Spleen (tissue), 11 donors: ENCODE results near the gene PPIG. TPM values are rescaled to one million over a fixed set of nuclear protein-coding genes. Genes with fewer than 3 reads are reported as not detected.

Experiments
- DNase-seq: peaks from one replicate; pipeline ENCODE4 v3.0.0-alpha.2; 2020
- H3K27ac ChIP-seq, 8 donors: fragments of 200-600 bp; sonication (generic) in 7 of 8; 1 replicate in 4 of 8; 2 replicates in 4 of 8; pipeline versions ENCODE4 v1.5.0 to v1.8.0; 2016 to 2021; ENCODE audit warnings: inconsistent platforms in 4 of 8, mild to moderate bottlenecking in 4 of 8, moderate library complexity in 1 of 8
- H3K27me3 ChIP-seq, 7 donors: fragments of 200-600 bp; sonication (generic) in 6 of 7; replicated peaks in 1 of 7; 1 replicate in 4 of 7; 2 replicates in 3 of 7; pipeline versions ENCODE4 v1.5.0 to v1.8.0; 2016 to 2021; ENCODE audit warnings: inconsistent platforms in 3 of 7, mild to moderate bottlenecking in 1 of 7
- H3K36me3 ChIP-seq, 6 donors: fragments of 200-600 bp; sonication (generic) in 5 of 6; 1 replicate in 4 of 6; 2 replicates in 2 of 6; pipeline versions ENCODE4 v1.5.0 to v1.8.0; 2016 to 2021; ENCODE audit warnings: inconsistent platforms in 2 of 6
- H3K4me1 ChIP-seq, 6 donors: fragments of 200-600 bp; sonication (generic) in 5 of 6; 1 replicate in 3 of 6; 2 replicates in 3 of 6; pipeline versions ENCODE4 v1.5.0 to v1.8.0; 2016 to 2021; ENCODE audit warnings: inconsistent platforms in 3 of 6
- H3K4me3 ChIP-seq, 8 donors: fragments of 200-600 bp; sonication (generic) in 7 of 8; 1 replicate in 4 of 8; 2 replicates in 4 of 8; pipeline versions ENCODE4 v1.5.0 to v1.8.0; 2016 to 2021; ENCODE audit warnings: inconsistent platforms in 4 of 8, mild to moderate bottlenecking in 4 of 8, moderate library complexity in 2 of 8
- H3K9me3 ChIP-seq, 8 donors: fragments of 200-600 bp; sonication (generic) in 7 of 8; 1 replicate in 4 of 8; 2 replicates in 4 of 8; pipeline versions ENCODE4 v1.5.0 to v1.8.0; 2016 to 2021; ENCODE audit warnings: inconsistent platforms in 4 of 8
- CTCF ChIP-seq, 11 experiments: fragments of 200-600 bp in 7 of 11; fragments of 450-650 bp in 4 of 11; sonication (generic) in 4 of 11; IDR thresholded peaks in 8 of 11; conservative IDR thresholded peaks in 3 of 11; 1 replicate in 7 of 11; 2 replicates in 4 of 11; pipeline versions ENCODE4 v1.4.0 to v1.8.0; 2016 to 2021; ENCODE audit warnings: antibody characterized with exemption in 11 of 11, inconsistent platforms in 4 of 11, mild to moderate bottlenecking in 1 of 11
- POLR2A ChIP-seq, 3 donors: fragments of 450-650 bp; IDR thresholded peaks; one replicate each; pipeline ENCODE4 v1.5.1; 2017; ENCODE audit warnings: antibody characterized with exemption in 3 of 3, mild to moderate bottlenecking in 1 of 3
- POLR2AphosphoS5 ChIP-seq, 3 donors: sonication (generic); formaldehyde crosslinking; IDR thresholded peaks; one replicate each; pipeline ENCODE4 v1.5.1; 2017; ENCODE audit warnings: antibody characterized with exemption in 3 of 3
- WGBS, 5 donors: extraction: QIAGEN DNeasy Blood & Tissue Kit in 3 of 5; methylation state at CpG; one replicate each; pipeline versions ENCODE4 v1.1.5 to v1.1.7; 2013 to 2018; 5-methylcytosine and 5-hydroxymethylcytosine counted together
- intact Hi-C: fragments of 100-400 bp; cut with DNase I; formaldehyde crosslinking; loops from one replicate; pipeline ENCODE4 v1.15.0; 2023; ENCODE audit warnings: low total_unique reads
- polyA plus RNA-seq, 3 donors: library from polyadenylated mRNA; stranded (reverse); fragments of 200-250 nt; gene quantifications; one replicate each; pipeline ENCODE4 v1.2.1, GENCODE V29; 2013
- total RNA-seq, 7 donors: library from RNA; depleted of rRNA in 3 of 7; stranded (reverse); fragments of >200 nt in 3 of 7; fragmentation: NEBNext Ultra II Directional in 4 of 7; extraction: Animal tissue kit (Norgen Biotek cat#: 25700) in 4 of 7; gene quantifications; one replicate each; pipeline versions ENCODE4 v1.1.0 to v1.2.1, GENCODE V29; 2016 to 2021
- donor health status: healthy with polysubstance abuse.
- donor health status: DM: no; HTN: no; CAD: no; lungs with moderate emphysema.
- donor health status: DM: no; HTN: no; CAD: no.
- donor health status: Bipolar disorder and iron deficiency.
- donor health status: healthy.
- donor health status: DM: no; HTN: no; CAD: no.
- donor health status: DM: yes; HTN: yes; CAD: no.

PPIG gene
- total and polyA plus RNA-seq, 10 donors: 32.5 to 72.7 (median 53.8) TPM

GRCh38 chr2:169658877-169659276 is 74.7 kb downstream of the PPIG start:
- intact Hi-C loops: no loop called here
- no peak for TF ChIP-seq CTCF (IDR thresholded peaks at IDR 0.05 in 8 of 11, conservative IDR thresholded peaks at IDR 0.05 in 3 of 11)
- no peak for TF ChIP-seq POLR2AphosphoS5 (IDR thresholded peaks at IDR 0.05)
- no peak for TF ChIP-seq POLR2A (IDR thresholded peaks at IDR 0.05)
- H3K27me3 ChIP-seq: peaks cover 0 to under 1% (median 0%) of the 10 kb centered on the region in 7 donors

GRCh38 chr2:169659320-169659719 is 75.2 kb downstream of the PPIG start:
- Histone ChIP-seq H3K36me3 (no peaks in the 10 kb centered on the region), H3K27me3 (no peaks in the 10 kb centered on the region), H3K27ac (no peak overlapping the region), H3K9me3 (no peaks in the 10 kb centered on the region), H3K4me1 (peaks cover 0 to 7% (median 0%) of the 10 kb centered on the region in 6 donors), H3K4me3 (no peak overlapping the region)
- TF ChIP-seq POLR2AphosphoS5 (IDR thresholded peaks at IDR 0.05): no peak
- TF ChIP-seq POLR2A (IDR thresholded peaks at IDR 0.05): no peak
- TF ChIP-seq CTCF (IDR thresholded peaks at IDR 0.05 in 8 of 11, conservative IDR thresholded peaks at IDR 0.05 in 3 of 11): no peak
- no peak for DNase-seq
- intact Hi-C loops: no loop called here
- 21 to 48% (median 32%) methylated on average over 1 of the region's 1 CpG for WGBS, 5 donors

More at GRCh38 chr2:169658877-169659276, 74.7 kb downstream of the PPIG start:
- no peak for DNase-seq
- no peaks in the 10 kb centered on the region for H3K9me3 ChIP-seq
- no peaks in the 10 kb centered on the region for H3K36me3 ChIP-seq
- no peak overlapping the region for H3K4me3 ChIP-seq
- H3K4me1 ChIP-seq: peaks cover 0 to 7% (median 0%) of the 10 kb centered on the region in 6 donors
- whole genome bisulfite sequencing, 5 donors: 95 to 100% (median 100%) methylated on average over 1 of the region's 1 CpG
- no peak overlapping the region for H3K27ac ChIP-seq

- TF ChIP-seq POLR2A (IDR thresholded peaks at IDR 0.05): no peak
- TF ChIP-seq POLR2AphosphoS5 (IDR thresholded peaks at IDR 0.05): no peak
- no peak for TF ChIP-seq CTCF (IDR thresholded peaks at IDR 0.05 in 8 of 11, conservative IDR thresholded peaks at IDR 0.05 in 3 of 11)
- DNase-seq: no peak
These were observed 77.1 kb downstream of the PPIG start for GRCh38 chr2:169661265-169661664.

GRCh38 chr2:169662744-169663143 is 78.6 kb downstream of the PPIG start:
- WGBS, 5 donors: 81 to 100% (median 98%) methylated on average over 1 of the region's 1 CpG
- intact Hi-C loops: no loop called here
- no peak for DNase-seq
- no peak overlapping the region for H3K4me3 ChIP-seq
- H3K27me3 ChIP-seq: no peaks in the 10 kb centered on the region
- TF ChIP-seq POLR2AphosphoS5 (IDR thresholded peaks at IDR 0.05) (no peak), POLR2A (IDR thresholded peaks at IDR 0.05) (no peak), CTCF (IDR thresholded peaks at IDR 0.05 in 8 of 11, conservative IDR thresholded peaks at IDR 0.05 in 3 of 11) (no peak)
- H3K27ac ChIP-seq: no peak overlapping the region
- peaks cover 0 to 7% (median 0%) of the 10 kb centered on the region in 6 donors for H3K4me1 ChIP-seq
- no peaks in the 10 kb centered on the region for H3K36me3 ChIP-seq
- no peaks in the 10 kb centered on the region for H3K9me3 ChIP-seq

More at GRCh38 chr2:169661265-169661664, 77.1 kb downstream of the PPIG start:
- Histone ChIP-seq H3K36me3 (no peaks in the 10 kb centered on the region), H3K4me3 (no peak overlapping the region), H3K4me1 (peaks cover 0 to 7% (median 0%) of the 10 kb centered on the region in 6 donors), H3K9me3 (no peaks in the 10 kb centered on the region), H3K27ac (no peak overlapping the region), H3K27me3 (no peaks in the 10 kb centered on the region)
- 69 to 86% (median 81%) methylated on average over 3 of the region's 3 CpGs for WGBS, 5 donors
- intact Hi-C loops: no loop called here
